Epithelial cell of esophagus (primary cell): ENCODE measurements around the gene SURF2.

ENCODE experiments used
- DNase-seq: peaks from one replicate; pipeline ENCODE4 v3.0.0; 2010; ENCODE audit warnings: low read depth
- H3K4me3 ChIP-seq: 2 replicates; pipeline ENCODE4 v1.5.1; 2011; ENCODE audit warnings: mild to moderate bottlenecking, low read length, control low read depth
- TF ChIP-seq, protein P1 (sequence below): IDR thresholded peaks from 2 replicates; pipeline ENCODE4 v1.5.1; 2011; ENCODE audit warnings: low read depth, mild to moderate bottlenecking, low read length, control low read depth, inconsistent platforms; ENCODE audit not compliant: insufficient read depth; ENCODE audit errors: missing control alignments

SURF2 gene

DNA sequence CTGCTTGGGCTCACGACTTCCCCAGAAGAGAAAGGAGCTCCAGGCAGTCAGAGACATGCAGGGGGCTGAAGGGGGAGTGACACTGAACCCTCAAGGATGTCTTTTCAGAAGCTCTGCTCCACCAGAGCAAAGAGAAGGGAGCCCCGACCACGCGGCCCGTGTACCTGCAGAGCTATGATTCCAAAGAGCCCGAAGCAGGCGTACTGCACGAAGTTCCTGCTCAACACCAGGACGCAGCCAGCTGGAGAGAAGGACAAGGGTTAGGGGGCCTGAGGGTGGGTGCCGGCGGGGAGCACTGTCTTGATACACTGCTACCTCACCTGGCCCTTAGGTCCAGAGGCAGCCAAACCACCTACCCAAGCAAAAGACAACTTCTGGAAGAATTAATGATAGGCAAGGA lies 10.1 kb downstream of the SURF2 start:
- TF ChIP-seq, protein P1, sequence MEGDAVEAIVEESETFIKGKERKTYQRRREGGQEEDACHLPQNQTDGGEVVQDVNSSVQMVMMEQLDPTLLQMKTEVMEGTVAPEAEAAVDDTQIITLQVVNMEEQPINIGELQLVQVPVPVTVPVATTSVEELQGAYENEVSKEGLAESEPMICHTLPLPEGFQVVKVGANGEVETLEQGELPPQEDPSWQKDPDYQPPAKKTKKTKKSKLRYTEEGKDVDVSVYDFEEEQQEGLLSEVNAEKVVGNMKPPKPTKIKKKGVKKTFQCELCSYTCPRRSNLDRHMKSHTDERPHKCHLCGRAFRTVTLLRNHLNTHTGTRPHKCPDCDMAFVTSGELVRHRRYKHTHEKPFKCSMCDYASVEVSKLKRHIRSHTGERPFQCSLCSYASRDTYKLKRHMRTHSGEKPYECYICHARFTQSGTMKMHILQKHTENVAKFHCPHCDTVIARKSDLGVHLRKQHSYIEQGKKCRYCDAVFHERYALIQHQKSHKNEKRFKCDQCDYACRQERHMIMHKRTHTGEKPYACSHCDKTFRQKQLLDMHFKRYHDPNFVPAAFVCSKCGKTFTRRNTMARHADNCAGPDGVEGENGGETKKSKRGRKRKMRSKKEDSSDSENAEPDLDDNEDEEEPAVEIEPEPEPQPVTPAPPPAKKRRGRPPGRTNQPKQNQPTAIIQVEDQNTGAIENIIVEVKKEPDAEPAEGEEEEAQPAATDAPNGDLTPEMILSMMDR, result no peak
- no peak overlapping the region for H3K4me3 ChIP-seq
- DNase-seq, result no peak

DNA sequence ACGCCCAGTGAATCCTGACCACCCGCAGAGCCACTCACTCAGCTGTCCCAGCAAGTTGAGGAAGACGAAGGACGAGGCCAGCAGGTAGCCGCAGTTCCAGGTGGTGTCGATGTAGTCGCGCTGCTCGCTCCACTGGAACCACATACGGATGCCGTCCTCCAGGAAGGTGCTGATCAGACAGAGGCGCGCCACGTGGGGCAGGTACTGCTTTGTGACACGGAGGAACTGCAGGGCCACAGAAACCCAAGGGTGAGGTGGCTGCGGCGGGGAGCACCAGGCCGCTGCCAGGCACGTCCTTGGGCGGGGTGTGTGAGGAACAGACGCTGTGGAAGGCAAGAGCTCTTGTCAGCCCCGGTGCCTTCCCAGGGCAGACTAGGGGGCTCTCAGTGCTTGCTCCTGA lies 10.9 kb downstream of the SURF2 start:
- no peak overlapping the region for H3K4me3 ChIP-seq
- no peak for DNase-seq
- TF ChIP-seq, protein P1, result no peak

DNA sequence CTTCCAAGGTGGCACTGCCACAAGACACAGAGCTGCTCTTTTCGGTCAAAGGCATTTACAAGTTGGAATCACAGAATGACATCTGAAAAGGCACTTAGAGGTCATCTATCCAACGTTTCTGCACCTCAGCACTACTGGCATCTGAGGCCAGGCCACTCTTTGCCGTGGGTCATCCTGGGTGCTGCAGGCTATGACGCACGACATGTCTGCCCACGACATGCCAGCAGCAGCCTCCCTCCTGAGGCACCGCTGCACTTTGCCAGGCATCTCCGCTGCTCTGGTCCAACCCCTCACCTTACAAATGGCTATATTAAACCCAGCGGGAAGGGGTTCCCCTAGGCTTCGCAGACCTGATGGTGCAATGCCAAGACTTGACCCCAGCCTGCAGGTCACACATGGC lies 11.4 kb downstream of the SURF2 start:
- TF ChIP-seq, protein P1, result no peak
- DNase-seq, result no peak
- H3K4me3 ChIP-seq, result no peak overlapping the region

DNA sequence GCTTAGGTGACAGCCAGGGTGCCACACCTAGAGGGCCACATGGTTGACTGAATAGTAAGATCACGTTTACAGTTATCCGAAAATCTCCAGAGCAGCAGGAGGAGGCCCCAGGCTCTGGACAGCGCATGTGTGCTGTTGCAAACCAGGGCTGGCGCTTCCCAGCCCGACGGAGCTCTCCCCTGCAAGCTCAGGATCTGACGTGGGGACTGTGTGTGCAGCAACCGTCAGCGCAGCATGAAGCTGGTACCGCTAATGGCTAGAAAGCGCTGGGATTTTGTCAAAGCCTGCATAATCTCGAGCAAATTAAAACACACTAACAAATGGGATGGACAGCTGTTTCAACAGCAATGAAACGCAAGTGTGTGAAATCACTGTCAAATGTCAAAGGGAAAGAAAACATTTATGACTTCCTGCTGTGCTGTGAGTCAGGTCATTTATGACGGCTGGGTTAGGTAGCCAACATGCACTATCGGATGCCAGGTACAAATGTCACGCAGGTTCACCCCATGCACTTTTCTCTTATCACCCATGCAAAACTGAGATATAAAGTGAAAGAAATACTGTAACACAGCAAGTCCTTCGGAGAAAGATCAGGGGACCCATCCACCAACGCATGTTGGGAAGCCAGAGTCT lies 12.0 kb downstream of the SURF2 start:
- TF ChIP-seq, protein P1, result no peak
- no peak for DNase-seq
- H3K4me3 ChIP-seq, result no peak overlapping the region

DNA sequence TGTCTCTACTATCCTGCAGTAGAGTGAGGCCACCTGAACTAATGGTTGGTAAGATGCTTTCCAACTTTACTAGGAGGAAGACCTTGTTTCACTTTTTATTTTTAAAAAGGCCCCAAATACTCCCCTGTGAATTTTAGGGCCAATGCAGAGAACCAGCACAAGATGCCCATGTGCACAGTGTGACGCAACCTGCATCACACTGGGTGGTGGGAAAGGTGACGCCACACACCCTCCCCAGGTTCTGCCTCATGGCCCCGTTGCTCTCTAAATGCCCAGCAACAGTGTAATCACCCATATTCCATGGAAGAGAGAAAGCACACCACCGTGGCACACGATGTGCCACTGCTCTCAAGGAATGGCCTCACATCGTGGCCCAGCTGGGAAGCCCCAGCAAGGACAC lies 13.1 kb downstream of the SURF2 start:
- H3K4me3 ChIP-seq, result no peak overlapping the region
- TF ChIP-seq, protein P1, result no peak
- no peak for DNase-seq

DNA sequence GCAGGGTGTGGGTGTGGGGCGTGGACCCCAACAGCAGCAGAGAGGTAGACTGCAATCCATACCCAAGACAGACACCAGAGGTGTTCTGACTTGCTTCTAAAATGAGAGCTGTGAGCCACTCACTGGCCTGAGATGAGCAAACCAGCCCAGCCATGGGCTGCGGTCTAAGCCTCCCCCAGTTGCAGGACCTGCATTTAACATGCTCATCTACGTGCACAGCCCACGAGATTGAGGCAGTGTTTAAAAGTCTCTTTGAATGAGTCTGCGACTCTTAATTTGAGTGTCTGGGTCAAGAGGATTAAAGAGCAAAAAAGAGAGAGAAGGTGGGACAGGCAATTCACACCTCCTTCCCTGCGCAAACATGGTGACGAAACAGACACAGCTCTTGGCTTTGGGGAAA lies 13.6 kb downstream of the SURF2 start:
- TF ChIP-seq, protein P1, result no peak

DNA sequence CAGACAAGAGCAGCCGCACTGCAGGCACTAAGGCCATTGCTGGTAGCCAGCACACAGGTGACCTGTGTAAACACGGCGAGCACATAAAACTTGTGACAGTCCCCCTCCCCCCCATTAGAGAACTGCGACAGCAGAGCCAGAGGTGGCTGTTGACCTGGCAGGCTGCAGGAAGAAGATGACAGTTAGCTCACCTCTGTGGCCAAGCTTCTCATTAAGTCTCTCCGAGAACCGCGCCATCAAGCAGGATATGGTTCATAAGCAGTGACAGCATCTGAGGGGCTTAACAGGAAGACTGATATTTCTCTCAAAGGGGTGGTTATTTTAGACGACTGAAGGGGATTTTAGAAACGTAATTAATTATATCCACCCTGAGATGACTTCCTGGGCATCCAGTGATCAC lies 14.3 kb downstream of the SURF2 start:
- H3K4me3 ChIP-seq, result no peak overlapping the region
- no peak for DNase-seq
- TF ChIP-seq, protein P1, result no peak

More for the DNA sequence above, 13.6 kb downstream of the SURF2 start:
- H3K4me3 ChIP-seq, result no peak overlapping the region
- DNase-seq, result no peak
